BJ (cell line): ENCODE measurements around the gene IGHMBP2. TPM values are rescaled to one million over a fixed set of nuclear protein-coding genes. Genes with fewer than 3 reads are reported as not detected.

Experiments used
- CTCF ChIA-PET: fragments of 350-600 bp; formaldehyde crosslinking; extraction: SDS; loops from one replicate; lab custom pipeline; 2021; ENCODE audit warnings: antibody characterized with exemption, inconsistent platforms; lab: Yijun Ruan, JAX
- POLR2A ChIA-PET: fragments of 300-600 bp; sonication (Branson Sonifier 250); formaldehyde crosslinking; extraction: SDS; loops from one replicate; lab custom pipeline; 2021; ENCODE audit warnings: antibody characterized with exemption; lab: Charles Lee
- DNase-seq: peaks from one replicate; pipeline ENCODE4 v3.0.0-alpha.2; 2011; ENCODE audit warnings: low read depth
- H3K27me3 ChIP-seq: 2 replicates; pipeline ENCODE4 v1.6.0; 2011; ENCODE audit warnings: low read length; ENCODE audit not compliant: control insufficient read depth, insufficient read depth
- H3K36me3 ChIP-seq: 2 replicates; pipeline ENCODE4 v1.5.1; 2011; ENCODE audit warnings: low read length; ENCODE audit not compliant: control insufficient read depth, insufficient read depth
- H3K4me3 ChIP-seq: 2 replicates; pipeline ENCODE4 v1.5.1; 2011; ENCODE audit warnings: low read depth, mild to moderate bottlenecking, control low read depth, low read length
- CTCF ChIP-seq: IDR thresholded peaks from 2 replicates; pipeline ENCODE4 v1.5.1; 2011; ENCODE audit warnings: low read depth, mild to moderate bottlenecking, control low read depth, inconsistent platforms, low read length, moderate library complexity; ENCODE audit not compliant: insufficient read depth
- polyA plus RNA-seq: library from polyadenylated mRNA; depleted of rRNA; stranded (reverse); fragments of >200 nt; gene quantifications from 2 replicates; pipeline ENCODE4 v1.2.3, GENCODE V29; 2011

IGHMBP2 gene
- polyA plus RNA-seq, 1 experiment, result 13.1 TPM

- DNase-seq, result no peak
- Histone ChIP-seq H3K27me3 (no peaks in the 10 kb centered on the region), H3K4me3 (no peak overlapping the region), H3K36me3 (peaks cover 23% of the 10 kb centered on the region)
- ChIA-PET CTCF (no interaction called here), POLR2A (no interaction called here)
- TF ChIP-seq CTCF, result no peak
Measured at GRCh38 chr11:68928136-68928880, 24.6 kb downstream of the IGHMBP2 start.

GRCh38 chr11:68929135-68929534, 25.4 kb downstream of the IGHMBP2 start:
- no peak overlapping the region for H3K4me3 ChIP-seq
- DNase-seq, result no peak
- H3K27me3 ChIP-seq, result no peaks in the 10 kb centered on the region
- TF ChIP-seq CTCF, result no peak
- ChIA-PET POLR2A (no interaction called here), CTCF (no interaction called here)
- peaks cover 25% of the 10 kb centered on the region for H3K36me3 ChIP-seq

- H3K27me3 ChIP-seq, result no peaks in the 10 kb centered on the region
- ChIA-PET CTCF (no interaction called here), POLR2A (no interaction called here)
- TF ChIP-seq CTCF, result no peak
- DNase-seq, result no peak
- H3K36me3 ChIP-seq, result peaks cover 23% of the 10 kb centered on the region
- no peak overlapping the region for H3K4me3 ChIP-seq
Measured at GRCh38 chr11:68929706-68930570, 26.2 kb downstream of the IGHMBP2 start.

GRCh38 chr11:68930991-68931855, 27.5 kb downstream of the IGHMBP2 start:
- ChIA-PET CTCF (no interaction called here), POLR2A (no interaction called here)
- no peak overlapping the region for H3K4me3 ChIP-seq
- no peaks in the 10 kb centered on the region for H3K27me3 ChIP-seq
- no peak for TF ChIP-seq CTCF
- no peak for DNase-seq
- peaks cover 31% of the 10 kb centered on the region for H3K36me3 ChIP-seq
